GM12892 (cell line): ENCODE data around the gene TRAF3.

Source experiments
- POLR2A ChIP-seq: IDR thresholded peaks from 2 replicates; pipeline ENCODE4 v1.6.1; 2011; ENCODE audit warnings: low read depth, low read length, control low read depth
- POLR2AphosphoS5 ChIP-seq: IDR thresholded peaks from 2 replicates; pipeline ENCODE4 v1.6.1; 2011; ENCODE audit warnings: low read depth, low read length, control low read depth
- TAF1 ChIP-seq: IDR thresholded peaks from 2 replicates; pipeline ENCODE4 v1.6.1; 2011; ENCODE audit warnings: low read depth, mild to moderate bottlenecking, control low read depth, low read length, borderline replicate concordance

DNA sequence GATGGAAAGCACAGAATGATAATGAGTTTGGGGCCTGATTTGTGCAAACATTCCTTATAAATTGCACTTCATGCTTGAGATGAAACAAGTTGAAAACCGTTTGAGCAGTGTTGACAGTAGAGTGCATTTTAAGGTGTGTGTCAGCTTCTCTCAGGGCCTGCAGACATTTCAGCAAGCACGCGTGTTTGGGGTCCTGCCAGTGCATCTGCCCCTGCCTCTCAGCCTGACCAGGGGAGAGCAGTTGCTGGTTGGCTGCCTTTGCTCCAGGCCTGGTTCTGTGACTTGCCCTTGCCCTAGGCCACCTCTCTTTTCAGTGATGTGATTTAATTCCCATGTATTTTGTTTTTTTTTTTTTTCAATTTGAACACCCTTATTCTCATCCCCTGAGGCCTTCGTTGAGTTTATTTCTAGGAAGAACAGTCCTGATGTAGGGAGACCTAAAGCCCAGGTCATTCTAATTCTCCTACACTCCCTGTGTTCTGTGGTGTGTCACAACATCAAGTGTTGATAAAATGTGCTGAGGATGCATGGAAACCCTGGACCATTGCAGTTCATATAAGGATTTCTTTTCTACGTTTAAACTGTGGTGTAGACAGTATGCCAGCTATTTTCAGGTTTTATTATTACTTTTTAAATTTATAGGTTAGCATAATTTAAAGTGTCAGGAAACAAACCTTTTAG is 105.1 kb downstream of the TRAF3 start:
- peak; percentile 18; the same call in 1 of the 2 replicates for TF ChIP-seq POLR2AphosphoS5
- TF ChIP-seq POLR2A: 0 out of 2 replicates have a peak, but pooled peaks have one; percentile 17
- TF ChIP-seq TAF1: no peak
